Measurements from ENCODE around the gene NISCH.

- TF ChIP-seq CTCF (optimal IDR thresholded peaks at IDR 0.05 in 1 of 3, IDR thresholded peaks at IDR 0.05 in 1 of 3, conservative IDR thresholded peaks at IDR 0.05 in 1 of 3; ENCODE audit: extremely low read depth in 1 of 3, insufficient read depth in 2 of 3, low read length in 3 of 3): no peak
- no peak for TF ChIP-seq EZH2 (IDR thresholded peaks at IDR 0.05; ENCODE audit: low read length)
These were observed 59.8 kb downstream of the NISCH start for GRCh38 chr3:52515192-52515591.
